AG04449 (cell line): ENCODE results near the gene OLFM4.

ENCODE experiments used
- CTCF ChIA-PET: fragments of 350-600 bp; formaldehyde crosslinking; extraction: SDS; loops from one replicate; lab custom pipeline; 2021; ENCODE audit warnings: antibody characterized with exemption; lab: Yijun Ruan, JAX
- POLR2A ChIA-PET: fragments of 400-600, 350-600 bp; formaldehyde crosslinking; extraction: SDS; loops from one replicate; lab custom pipeline; 2020; ENCODE audit warnings: antibody characterized with exemption, inconsistent platforms; lab: Yijun Ruan, JAX
- DNase-seq: peaks from one replicate; pipeline ENCODE4 v3.0.0-alpha.2; 2010; ENCODE audit warnings: low read depth, low spot score
- H3K4me3 ChIP-seq: 2 replicates; pipeline ENCODE4 v1.5.1; 2011; ENCODE audit warnings: low read depth, mild to moderate bottlenecking, control low read depth, low read length
- CTCF ChIP-seq: IDR thresholded peaks from one replicate; pipeline ENCODE4 v1.5.1; 2011; ENCODE audit warnings: mild to moderate bottlenecking, moderate library complexity, low read length, control low read depth, inconsistent platforms; ENCODE audit not compliant: insufficient read depth; ENCODE audit errors: missing control alignments

Gene OLFM4

GRCh38 chr13:53041968-53042516 lies 13.4 kb downstream of the OLFM4 start:
- ChIA-PET POLR2A (no interaction called here), CTCF (no interaction called here)
- no peak for TF ChIP-seq CTCF
- no peak for DNase-seq
- no peak overlapping the region for H3K4me3 ChIP-seq

GRCh38 chr13:53042877-53043276 lies 14.3 kb downstream of the OLFM4 start:
- no peak overlapping the region for H3K4me3 ChIP-seq
- TF ChIP-seq CTCF, result no peak
- ChIA-PET CTCF (no interaction called here), POLR2A (no interaction called here)
- DNase-seq, result no peak

- ChIA-PET CTCF (no interaction called here), POLR2A (no interaction called here)
- no peak for DNase-seq
- no peak overlapping the region for H3K4me3 ChIP-seq
- no peak for TF ChIP-seq CTCF
Observed at GRCh38 chr13:53043398-53043797, 14.8 kb downstream of the OLFM4 start.

GRCh38 chr13:53045189-53045588 lies 16.6 kb downstream of the OLFM4 start:
- ChIA-PET POLR2A (no interaction called here), CTCF (no interaction called here)
- DNase-seq, result no peak
- H3K4me3 ChIP-seq, result no peak overlapping the region
- no peak for TF ChIP-seq CTCF

GRCh38 chr13:53048880-53049279 lies 20.3 kb downstream of the OLFM4 start:
- TF ChIP-seq CTCF, result no peak
- no peak for DNase-seq
- no peak overlapping the region for H3K4me3 ChIP-seq
- POLR2A ChIA-PET, result no interaction called here
- CTCF ChIA-PET, result no interaction called here

GRCh38 chr13:53050151-53050550 lies 21.5 kb downstream of the OLFM4 start:
- ChIA-PET CTCF (no interaction called here), POLR2A (no interaction called here)
- no peak for TF ChIP-seq CTCF
- H3K4me3 ChIP-seq, result no peak overlapping the region
- DNase-seq, result no peak
